Forelimb muscle (tissue), 1 donor: ENCODE measurements around the gene HSPA4L. TPM values are rescaled to one million over a fixed set of nuclear protein-coding genes. Genes with fewer than 3 reads are reported as not detected.

Experiments used
- DNase-seq: peaks from one replicate; pipeline ENCODE4 v3.0.0-alpha.2; 2013; ENCODE audit warnings: low read depth
- polyA plus RNA-seq: library from polyadenylated mRNA; unstranded; fragments of 120-200 nt; gene quantifications from one replicate; pipeline ENCODE4 v1.2.1, GENCODE V29; 2013; ENCODE audit not compliant: insufficient read length

The HSPA4L gene
- polyA plus RNA-seq, 1 donor: 9.0 TPM

DNA sequence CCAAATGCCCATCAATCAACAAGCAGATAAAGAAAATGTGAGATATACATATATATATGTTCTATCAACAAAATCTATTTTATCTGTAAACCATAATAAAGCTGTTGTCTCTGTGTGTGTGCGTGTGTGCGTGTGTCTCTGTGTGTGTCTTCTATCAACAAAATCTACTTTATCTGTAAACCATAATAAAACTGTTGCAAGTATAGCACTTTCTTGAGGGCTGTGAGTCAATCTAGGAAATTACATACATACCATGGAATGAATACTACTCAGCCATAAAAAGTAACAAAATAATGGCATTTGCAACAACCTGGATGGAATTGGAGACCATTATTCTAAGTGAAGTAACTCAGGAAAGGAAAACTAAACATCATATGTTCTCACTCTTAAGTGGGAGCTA, 86.1 kb downstream of the HSPA4L start:
- DNase-seq: no peak

DNA sequence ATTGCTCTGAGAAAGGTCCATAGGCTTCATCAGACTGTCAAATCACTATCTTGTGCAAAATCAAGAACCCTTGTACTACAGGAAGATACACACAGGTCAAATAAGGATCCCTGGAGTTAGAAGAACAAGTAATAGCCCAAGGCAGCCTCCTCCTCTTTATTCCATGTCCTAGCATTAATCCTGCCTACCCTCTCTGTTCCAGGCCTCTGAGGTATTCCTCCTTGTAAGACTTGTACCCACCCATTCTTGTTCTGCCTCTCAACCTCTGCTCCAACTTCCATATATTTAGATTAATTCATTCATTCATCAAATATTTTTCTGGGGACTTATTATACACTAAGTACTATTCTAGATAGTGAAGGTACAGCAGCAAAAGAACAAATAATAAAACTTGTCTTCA, 88.2 kb downstream of the HSPA4L start:
- no peak for DNase-seq

DNA sequence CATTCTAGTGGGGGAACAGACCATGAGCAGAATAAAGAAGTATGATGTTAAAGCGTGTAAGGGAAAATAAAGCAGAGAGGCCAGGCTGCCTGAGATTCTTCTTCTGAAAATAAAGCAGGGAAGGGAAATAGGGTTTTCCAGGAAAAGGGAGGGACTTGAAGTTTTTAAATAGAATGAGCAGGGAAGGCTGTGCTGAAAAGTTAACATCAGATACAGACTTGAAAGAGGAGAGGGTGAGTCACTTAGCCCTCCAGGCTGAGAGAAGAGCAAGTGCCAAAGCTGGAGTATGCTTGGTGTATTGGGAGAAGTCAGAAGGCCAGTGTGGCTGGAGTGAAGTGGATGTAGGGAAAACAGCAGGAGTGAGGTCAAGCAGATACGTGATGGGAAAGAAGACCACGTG, 88.6 kb downstream of the HSPA4L start:
- DNase-seq: no peak

DNA sequence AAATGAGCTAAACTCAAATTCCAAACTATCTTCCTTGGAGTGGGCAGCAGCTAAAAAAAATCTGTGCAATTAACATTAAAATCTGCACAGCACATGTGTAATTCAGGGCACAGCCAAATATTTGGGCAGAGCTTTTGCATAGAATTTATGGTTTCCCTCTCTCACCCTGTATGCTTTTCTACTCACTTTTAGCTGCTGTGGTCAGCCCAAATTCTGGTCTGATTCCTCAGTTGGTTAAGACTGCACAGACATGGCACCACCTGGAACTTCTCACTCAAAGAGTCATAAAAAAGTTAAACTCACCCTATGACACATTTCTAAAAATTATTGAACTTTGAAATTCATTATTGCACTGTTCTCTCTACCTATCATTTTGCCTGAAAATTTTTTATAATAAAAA, 93.7 kb downstream of the HSPA4L start:
- DNase-seq: no peak

DNA sequence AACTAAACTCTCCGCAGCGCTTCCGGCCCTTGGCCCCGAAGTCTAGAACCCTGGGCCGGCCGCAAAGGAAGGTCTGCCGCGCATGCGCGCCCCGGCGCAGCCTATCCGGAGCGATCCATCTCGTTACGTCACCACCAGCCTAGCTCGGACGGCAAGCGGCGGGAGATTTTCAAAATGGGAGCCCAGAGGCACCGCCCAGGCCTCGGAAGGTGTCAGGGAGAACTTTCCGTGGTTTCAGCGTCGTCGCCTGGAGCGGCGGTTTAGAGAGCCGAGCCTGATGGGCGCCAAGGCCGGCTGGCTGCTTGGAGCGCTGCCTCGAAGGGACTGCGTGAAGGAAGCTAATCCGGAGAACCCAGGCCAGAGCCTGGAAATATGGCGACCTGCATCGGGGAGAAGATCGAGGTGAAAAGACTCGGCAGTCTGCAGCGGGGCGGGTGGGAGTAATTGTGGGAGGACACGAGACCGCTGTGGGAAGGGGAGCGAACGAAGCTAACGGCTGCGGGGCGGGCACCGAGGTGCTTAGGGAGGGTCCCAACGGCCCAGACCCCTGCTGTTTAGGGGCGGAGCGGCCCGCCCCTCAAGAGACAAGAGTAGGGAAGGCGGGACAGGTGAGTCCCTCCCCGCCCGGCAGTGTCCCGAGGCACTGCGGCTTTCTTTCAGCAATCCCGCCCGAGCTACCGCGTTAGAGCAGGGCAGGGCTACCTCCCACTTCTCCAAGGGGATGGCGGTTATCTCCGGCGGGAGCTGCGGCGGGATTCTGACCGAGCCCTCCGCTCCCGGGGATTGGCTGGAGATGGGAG, 98.8 kb downstream of the HSPA4L start, which contains the start of gene PLK4:
Gene PLK4 (plus strand): TSS at position 131 of the 800 bp plus-strand sequence. CDS start 242 bp downstream, at position 373.
- peak; percentile 99 for DNase-seq

DNA sequence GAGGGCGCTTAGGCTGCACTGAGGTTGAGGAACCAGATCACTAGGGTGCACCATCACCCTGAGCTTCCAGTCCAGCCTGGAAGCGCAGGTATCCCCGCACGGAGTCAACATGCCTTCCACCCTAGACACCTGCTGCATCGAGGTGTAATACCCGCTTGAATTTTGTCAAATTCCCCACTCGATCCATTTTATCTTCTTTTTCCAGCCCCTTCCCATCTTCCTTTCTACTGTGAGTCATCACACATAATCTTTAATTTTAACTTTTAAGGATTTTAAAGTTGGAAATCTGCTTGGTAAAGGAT, 99.4 kb downstream of the HSPA4L start:
- no peak for DNase-seq

DNA sequence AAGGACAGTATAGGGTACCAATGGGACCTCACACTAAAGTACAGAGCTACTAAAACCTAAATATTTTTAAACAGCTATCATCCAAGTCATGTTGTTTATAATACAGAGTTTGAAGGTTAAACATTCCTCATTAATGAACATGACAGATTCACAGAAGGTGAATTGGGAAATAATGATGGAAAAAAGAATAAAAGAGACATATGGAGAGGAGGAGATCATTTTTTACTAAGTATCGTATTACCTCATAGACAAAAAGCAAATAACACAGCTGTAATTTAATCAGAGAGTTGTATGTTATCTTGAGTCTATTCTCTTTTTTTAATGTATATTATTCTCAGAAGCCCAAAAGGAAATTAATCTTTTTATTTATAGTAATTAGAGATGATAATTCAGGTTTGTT, 106.4 kb downstream of the HSPA4L start:
- DNase-seq: no peak

DNA sequence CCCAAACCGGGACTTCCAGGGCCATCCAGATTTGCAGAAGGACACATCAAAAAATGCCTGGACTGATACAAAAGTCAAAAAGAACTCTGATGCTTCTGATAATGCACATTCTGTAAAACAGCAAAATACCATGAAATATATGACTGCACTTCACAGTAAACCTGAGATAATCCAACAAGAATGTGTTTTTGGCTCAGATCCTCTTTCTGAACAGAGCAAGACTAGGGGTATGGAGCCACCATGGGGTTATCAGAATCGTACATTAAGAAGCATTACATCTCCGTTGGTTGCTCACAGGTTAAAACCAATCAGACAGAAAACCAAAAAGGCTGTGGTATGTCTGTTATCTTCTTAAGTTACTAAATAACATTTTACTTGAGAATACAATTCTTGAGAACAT, 107.8 kb downstream of the HSPA4L start:
- no peak for DNase-seq

Other genes with a start within 250 kb of the HSPA4L start
- 8.1 TPM for gene INTU, start 149.4 kb upstream of the HSPA4L start, polyA plus RNA-seq
- not detected for gene SLC25A31, start 51.9 kb upstream of the HSPA4L start, polyA plus RNA-seq
- gene PLK4, start 98.6 kb downstream of the HSPA4L start, polyA plus RNA-seq: 8.9 TPM
- 15.4 TPM for gene MFSD8, start 182.9 kb downstream of the HSPA4L start, polyA plus RNA-seq
- 18.2 TPM for gene ABHD18, start 183.1 kb downstream of the HSPA4L start, polyA plus RNA-seq